Thyroid gland (tissue), 4 donors: ENCODE data around the gene QPRT. TPM values are rescaled to one million over a fixed set of nuclear protein-coding genes. Genes with fewer than 3 reads are reported as not detected.
"Not testable (repeated sequence)": the region's sequence is repeated elsewhere in the genome, so short reads cannot be mapped to it uniquely, and the experiment has no call there.

Experiments
- DNase-seq, 2 donors: peaks; one replicate each; pipeline ENCODE4 v3.0.0-alpha.2; 2019
- H3K27ac ChIP-seq, 3 donors: fragments of 200-600 bp; sonication (generic); 1 replicate in 2 of 3; 2 replicates in 1 of 3; pipeline ENCODE4 v1.5.1; 2016 to 2019; ENCODE audit warnings: mild to moderate bottlenecking in 1 of 3, moderate library complexity in 1 of 3
- H3K27me3 ChIP-seq: fragments of 200-600 bp; sonication (generic); one replicate; pipeline ENCODE4 v1.5.1; 2019
- H3K36me3 ChIP-seq, 2 donors: fragments of 200-600 bp; sonication (generic); one replicate each; pipeline ENCODE4 v1.5.1; 2016 to 2019
- H3K4me1 ChIP-seq, 2 donors: fragments of 200-600 bp; sonication (generic); one replicate each; pipeline ENCODE4 v1.5.1; 2017 to 2019
- H3K4me3 ChIP-seq, 3 donors: fragments of 200-600 bp; sonication (generic); replicated peaks in 1 of 3; 1 replicate in 2 of 3; 2 replicates in 1 of 3; pipeline ENCODE4 v1.5.1; 2016; ENCODE audit warnings: mild to moderate bottlenecking in 1 of 3
- H3K9me3 ChIP-seq: fragments of 200-600 bp; sonication (generic); one replicate; pipeline ENCODE4 v1.5.1; 2017
- CTCF ChIP-seq, 6 experiments: fragments of 200-600 bp in 3 of 6; fragments of 450-650 bp in 3 of 6; sonication (generic) in 3 of 6; IDR thresholded peaks; one replicate each; pipeline ENCODE4 v1.5.1; 2016 to 2019; ENCODE audit warnings: antibody characterized with exemption in 6 of 6, mild to moderate bottlenecking in 2 of 6, inconsistent platforms in 1 of 6, moderate library complexity in 1 of 6
- POLR2A ChIP-seq, 2 donors: fragments of 450-650 bp; IDR thresholded peaks; one replicate each; pipeline ENCODE4 v1.6.1; 2017; ENCODE audit warnings: antibody characterized with exemption in 2 of 2, mild to moderate bottlenecking in 2 of 2, moderate library complexity in 1 of 2
- WGBS, 2 donors: methylation state at CpG; one replicate each; pipeline ENCODE4 v1.1.5; 2017; 5-methylcytosine and 5-hydroxymethylcytosine counted together
- intact Hi-C: fragments of 100-400 bp; cut with DNase I; formaldehyde crosslinking; loops from one replicate; pipeline ENCODE4 v1.15.1; 2023
- total RNA-seq, 4 donors: library from RNA; depleted of rRNA; stranded (reverse); fragments of >200 nt; gene quantifications; one replicate each; pipeline ENCODE4 v1.2.3, GENCODE V29; 2016

Gene QPRT
- total RNA-seq, 4 donors from 2014 or later: 1.7 to 5.6 (median 3.0) TPM

DNA sequence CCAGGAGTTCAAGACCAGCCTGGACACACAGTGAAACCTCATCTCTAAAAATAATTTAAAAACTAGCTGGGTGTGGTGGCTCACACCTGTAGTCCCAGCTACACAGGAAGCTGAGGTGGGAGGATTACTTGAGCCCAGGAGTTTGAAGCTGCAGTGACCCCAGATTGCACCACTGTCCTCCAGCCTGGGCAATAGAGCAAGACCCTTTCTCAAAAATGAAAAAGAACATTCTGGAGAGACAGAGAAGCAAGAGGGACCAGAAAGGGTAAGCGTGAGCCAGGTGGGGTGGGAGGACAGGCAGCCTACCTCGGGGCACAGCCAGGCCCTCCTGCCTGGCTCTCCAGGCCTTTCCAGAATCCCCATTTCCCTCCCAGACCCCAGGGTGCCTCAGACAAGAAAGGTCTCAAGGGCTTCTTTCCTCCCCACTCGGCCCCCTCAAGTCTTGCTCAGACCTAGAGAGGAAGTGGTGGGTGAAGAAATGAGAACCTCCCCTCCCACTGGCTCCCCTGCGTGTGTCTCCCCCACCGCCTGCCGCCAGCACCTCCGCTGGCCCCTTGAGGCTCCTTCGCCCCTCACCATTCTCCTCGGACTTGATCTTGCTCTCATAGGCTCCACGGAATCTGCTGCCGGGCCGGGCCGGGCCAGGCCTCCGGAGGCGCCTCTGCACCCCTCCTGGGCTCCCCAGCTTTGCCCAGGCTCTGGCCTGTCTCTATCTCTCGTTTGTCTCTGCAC is 66.3 kb downstream of the QPRT start:
- H3K9me3 ChIP-seq: no peaks in the 10 kb centered on the region
- TF ChIP-seq CTCF (IDR thresholded peaks at IDR 0.05) (no peak), POLR2A (IDR thresholded peaks at IDR 0.05) (no peak)
- DNase-seq: no peak
- WGBS, 2 donors: 85 to 86% methylated on average over 16 of the region's 16 CpGs
- H3K27ac ChIP-seq: no peak overlapping the region
- no peaks in the 10 kb centered on the region for H3K27me3 ChIP-seq
- peak overlapping the region in 1 of 3 donors; percentile 9 for H3K4me3 ChIP-seq
- no peaks in the 10 kb centered on the region for H3K36me3 ChIP-seq
- intact Hi-C loops: no loop called here
- no peaks in the 10 kb centered on the region for H3K4me1 ChIP-seq

DNA sequence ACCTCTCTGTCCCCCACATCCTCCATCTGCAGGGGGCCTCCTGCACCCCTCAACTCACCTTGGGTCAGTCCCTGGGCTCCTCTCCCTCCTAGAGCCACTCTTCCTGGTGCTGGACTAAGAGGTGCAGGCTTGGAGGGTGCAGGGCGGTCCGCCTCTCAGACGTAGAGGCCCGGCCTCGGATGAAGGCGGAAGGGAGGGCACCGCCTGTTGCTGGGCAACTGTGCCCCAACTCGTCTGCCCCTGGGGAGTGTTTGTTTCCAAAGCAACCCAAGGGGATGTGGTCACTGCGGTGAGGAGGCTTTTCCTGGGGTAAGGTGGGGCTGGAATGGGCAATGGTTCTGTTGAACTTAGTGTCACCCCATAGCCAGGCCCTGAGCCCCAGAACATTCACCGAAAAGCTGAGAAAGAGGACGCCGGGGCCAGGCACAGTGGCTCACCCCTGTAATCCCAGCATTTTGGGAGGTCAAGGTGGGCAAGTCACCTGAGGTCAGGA is 66.9 kb downstream of the QPRT start, which contains the start of gene C16orf54:
TSS of gene C16orf54 (minus strand) at position 138 of the 493 bp plus-strand sequence. CDS start 1,039 bp downstream, outside the sequence.
- peak in 1 of 2 donors; percentile 38 for DNase-seq
- Histone ChIP-seq H3K27ac (no peak within 1 kb of the TSS), H3K36me3 (no peaks in the 10 kb centered on the region), H3K4me3 (peak within 1 kb of the TSS in 1 of 3 donors; percentile 9), H3K4me1 (no peaks in the 10 kb centered on the region), H3K27me3 (no peaks in the 10 kb centered on the region), H3K9me3 (no peaks in the 10 kb centered on the region)
- intact Hi-C loops: no loop called here
- no peak for TF ChIP-seq POLR2A (IDR thresholded peaks at IDR 0.05)
- TF ChIP-seq CTCF (IDR thresholded peaks at IDR 0.05): no peak
- WGBS, 2 donors: 73 to 77% methylated on average over 12 of the region's 12 CpGs

DNA sequence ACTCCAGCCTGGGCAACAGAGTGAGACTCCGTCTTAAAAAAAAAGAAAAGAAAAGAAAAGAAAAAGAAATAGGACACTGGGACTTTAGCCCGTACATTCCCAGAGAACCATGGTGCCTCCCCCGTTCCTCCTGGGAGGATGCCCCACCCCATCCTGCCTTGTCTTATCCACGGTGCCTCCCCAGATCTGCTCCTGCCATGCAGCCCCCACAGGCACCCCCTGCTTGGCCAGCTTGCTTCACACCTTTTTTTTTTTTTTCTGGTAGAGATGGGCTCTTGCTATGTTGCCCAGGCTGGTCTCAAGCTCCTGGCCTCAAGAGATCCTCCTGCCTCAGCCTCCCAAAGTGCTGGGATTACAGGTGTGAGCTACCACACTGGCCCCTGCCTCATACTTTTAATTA is 67.5 kb downstream of the QPRT start:
- WGBS, 2 donors: 65 to 76% methylated on average over 4 of the region's 4 CpGs
- intact Hi-C loops, DNase-seq, H3K4me1 ChIP-seq, H3K4me3 ChIP-seq, H3K36me3 ChIP-seq, H3K9me3 ChIP-seq, H3K27me3 ChIP-seq, H3K27ac ChIP-seq: not testable (repeated sequence)

Other genes starting within 250 kb of the QPRT start
- 10 to 100 TPM in 3 of 4 donors, 1 to 10 TPM in 1; 7.8 to 19.1 (median 15.5) TPM for gene BOLA2, start 224.8 kb upstream of the QPRT start, total RNA-seq
- gene SLX1B, start 224.6 kb upstream of the QPRT start, total RNA-seq: 10 to 100 TPM; 12.4 to 34.6 (median 28.9) TPM
- 1 to 10 TPM in 3 of 4 donors, not detected in 1; 2.0 to 3.9 (median 3.8) TPM for gene SULT1A4, start 219.3 kb upstream of the QPRT start, total RNA-seq
- gene NPIPB12, start 172.8 kb upstream of the QPRT start, total RNA-seq: 10 to 100 TPM; 30.7 to 73.1 (median 56.2) TPM
- 1 to 10 TPM in 1 of 4 donors, under 1 TPM in 3; 0.67 to 3.4 (median 0.86) TPM for gene SPN, start 15.9 kb upstream of the QPRT start, total RNA-seq
- under 1 TPM; 0.22 to 0.83 (median 0.37) TPM for gene C16orf54, start 66.8 kb downstream of the QPRT start, total RNA-seq
- not detected for gene ZG16, start 99.1 kb downstream of the QPRT start, total RNA-seq
- 10 to 100 TPM; 38.4 to 68.6 (median 57.2) TPM for gene KIF22, start 111.6 kb downstream of the QPRT start, total RNA-seq
- gene MAZ, start 127.3 kb downstream of the QPRT start, total RNA-seq: 100 to 1,000 TPM in 2 of 4 donors, 10 to 100 TPM in 2; 80.4 to 132 (median 107) TPM
- gene PRRT2, start 133.0 kb downstream of the QPRT start, total RNA-seq: 1 to 10 TPM in 3 of 4 donors, under 1 TPM in 1; 0.89 to 4.0 (median 2.4) TPM
- 10 to 100 TPM; 38.2 to 75.0 (median 55.2) TPM for gene PAGR1, start 137.0 kb downstream of the QPRT start, total RNA-seq
- gene MVP, start 141.3 kb downstream of the QPRT start, total RNA-seq: 100 to 1,000 TPM in 1 of 4 donors, 10 to 100 TPM in 3; 70.1 to 127 (median 90.6) TPM
- gene CDIPT, start 184.0 kb downstream of the QPRT start, total RNA-seq: 100 to 1,000 TPM in 2 of 4 donors, 10 to 100 TPM in 2; 79.3 to 122 (median 99.3) TPM
- 1 to 10 TPM in 2 of 4 donors, under 1 TPM in 2; 0.33 to 1.5 (median 0.79) TPM for gene SEZ6L2, start 220.4 kb downstream of the QPRT start, total RNA-seq
- not detected for gene ASPHD1, start 221.3 kb downstream of the QPRT start, total RNA-seq
- gene KCTD13, start 247.0 kb downstream of the QPRT start, total RNA-seq: 10 to 100 TPM in 3 of 4 donors, 1 to 10 TPM in 1; 9.8 to 27.5 (median 15.5) TPM